Karpas-422 (cell line): ENCODE measurements around the gene ZNF557. TPM values are rescaled to one million over a fixed set of nuclear protein-coding genes. Genes with fewer than 3 reads are reported as not detected.

ENCODE experiments used
- DNase-seq: peaks from one replicate; pipeline ENCODE4 v3.0.0-alpha.2; 2015
- H2AFZ ChIP-seq: fragments of 200-600 bp; sonication (generic); 2 replicates; pipeline ENCODE4 v1.6.1; 2014; ENCODE audit warnings: antibody characterized with exemption, low read length, mixed read lengths
- H3K27ac ChIP-seq: fragments of 200-600 bp; sonication (generic); 2 replicates; pipeline ENCODE4 v1.5.1; 2014; ENCODE audit warnings: mild to moderate bottlenecking, low read length, moderate library complexity
- H3K27me3 ChIP-seq: fragments of 200-600 bp; sonication (generic); 2 replicates; pipeline ENCODE4 v1.6.1; 2014; ENCODE audit warnings: low read length, mixed read lengths
- H3K36me3 ChIP-seq: fragments of 200-600 bp; sonication (generic); 2 replicates; pipeline ENCODE4 v1.6.1; 2014; ENCODE audit warnings: low read length, mixed read lengths; ENCODE audit not compliant: insufficient read depth
- H3K4me1 ChIP-seq: fragments of 200-600 bp; sonication (generic); 2 replicates; pipeline ENCODE4 v1.6.1; 2014; ENCODE audit warnings: mild to moderate bottlenecking, low read length, mixed read lengths
- H3K4me2 ChIP-seq: fragments of 200-600 bp; sonication (generic); 2 replicates; pipeline ENCODE4 v1.6.1; 2014; ENCODE audit warnings: low read length, low read depth, mild to moderate bottlenecking; ENCODE audit not compliant: poor library complexity, severe bottlenecking
- H3K4me3 ChIP-seq: fragments of 200-600 bp; sonication (generic); 2 replicates; pipeline ENCODE4 v1.5.1; 2014; ENCODE audit warnings: mild to moderate bottlenecking, antibody characterized with exemption, low read length, mixed read lengths
- H3K79me2 ChIP-seq: fragments of 200-600 bp; sonication (generic); 2 replicates; pipeline ENCODE4 v1.6.1; 2014; ENCODE audit warnings: mild to moderate bottlenecking, low read length, mixed read lengths
- H3K9ac ChIP-seq: fragments of 200-600 bp; sonication (generic); 2 replicates; pipeline ENCODE4 v1.6.0; 2014; ENCODE audit warnings: low read length
- H3K9me2 ChIP-seq: fragments of 200-600 bp; sonication (generic), shearing (Covaris generic); replicated peaks from 2 replicates; pipeline ENCODE4 v1.6.0; 2014; ENCODE audit warnings: mild to moderate bottlenecking, low read length, moderate library complexity; ENCODE audit not compliant: insufficient read depth
- H3K9me3 ChIP-seq: fragments of 300-700, 200-600 bp; sonication (generic); 2 replicates; pipeline ENCODE4 v1.6.1; 2014; ENCODE audit warnings: low read length, mixed read lengths
- H4K20me1 ChIP-seq: fragments of 200-600 bp; sonication (generic); 2 replicates; pipeline ENCODE4 v1.6.1; 2014; ENCODE audit warnings: mild to moderate bottlenecking, antibody characterized with exemption, low read length, low read depth; ENCODE audit not compliant: insufficient read depth
- total RNA-seq: library from RNA; depleted of rRNA; stranded (reverse); fragments of >200 nt; shearing (Covaris generic); gene quantifications from 2 replicates; pipeline ENCODE4 v1.2.3, GENCODE V29; 2014; ENCODE audit warnings: low replicate concordance

Gene ZNF557
- total RNA-seq, 1 experiment from 2014 or later, result 14.4 TPM

DNA sequence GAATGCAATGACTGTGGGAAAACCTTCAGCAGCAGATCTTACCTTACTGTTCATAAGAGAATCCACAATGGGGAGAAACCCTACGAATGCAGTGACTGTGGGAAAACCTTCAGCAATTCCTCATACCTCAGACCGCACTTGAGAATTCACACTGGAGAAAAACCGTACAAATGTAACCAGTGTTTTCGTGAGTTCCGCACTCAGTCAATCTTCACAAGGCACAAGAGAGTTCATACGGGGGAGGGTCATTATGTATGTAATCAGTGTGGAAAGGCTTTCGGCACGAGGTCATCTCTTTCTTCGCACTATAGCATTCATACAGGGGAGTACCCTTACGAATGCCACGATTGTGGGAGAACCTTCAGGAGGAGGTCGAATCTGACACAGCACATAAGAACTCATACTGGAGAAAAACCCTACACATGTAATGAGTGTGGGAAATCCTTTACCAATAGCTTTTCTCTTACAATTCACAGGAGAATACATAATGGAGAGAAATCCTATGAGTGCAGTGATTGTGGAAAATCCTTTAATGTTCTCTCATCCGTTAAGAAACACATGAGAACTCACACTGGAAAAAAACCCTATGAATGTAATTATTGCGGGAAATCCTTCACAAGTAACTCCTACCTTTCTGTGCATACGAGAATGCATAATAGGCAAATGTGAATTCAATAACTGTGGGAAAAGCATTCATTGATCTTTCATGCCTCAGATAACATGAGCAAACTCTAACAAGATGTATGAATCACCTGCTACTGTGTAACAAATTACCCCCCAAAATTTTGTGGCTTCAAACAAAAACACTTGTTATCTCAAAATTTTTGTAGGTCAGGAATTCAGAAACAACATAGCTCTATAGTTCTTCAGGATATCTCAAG lies 13.8 kb downstream of the ZNF557 start:
- Histone ChIP-seq H3K27me3 (no peaks in the 10 kb centered on the region), H3K4me1 (no peaks in the 10 kb centered on the region), H3K9ac (no peak overlapping the region), H2AFZ (no peak overlapping the region), H3K4me2 (no peak overlapping the region), H3K79me2 (no peaks in the 10 kb centered on the region), H3K9me3 (peaks cover 56% of the 10 kb centered on the region), H3K9me2 (no peaks in the 10 kb centered on the region), H3K36me3 (peaks cover 64% of the 10 kb centered on the region), H3K4me3 (peak overlapping the region; percentile 6; the same call in 1 of the 2 replicates), H3K27ac (no peak overlapping the region), H4K20me1 (no peaks in the 10 kb centered on the region)
- peak; percentile 63 for DNase-seq

- no peaks in the 10 kb centered on the region for H3K79me2 ChIP-seq
- H3K4me2 ChIP-seq, result no peak overlapping the region
- H3K9me2 ChIP-seq, result no peaks in the 10 kb centered on the region
- no peak overlapping the region for H3K27ac ChIP-seq
- H3K9me3 ChIP-seq, result peaks cover 17% of the 10 kb centered on the region
- DNase-seq, result no peak
- no peaks in the 10 kb centered on the region for H3K4me1 ChIP-seq
- H3K9ac ChIP-seq, result no peak overlapping the region
- H3K27me3 ChIP-seq, result no peaks in the 10 kb centered on the region
- no peak overlapping the region for H2AFZ ChIP-seq
- peaks cover 9% of the 10 kb centered on the region for H3K36me3 ChIP-seq
- H3K4me3 ChIP-seq, result no peak overlapping the region
- no peaks in the 10 kb centered on the region for H4K20me1 ChIP-seq
These were observed 19.5 kb downstream of the ZNF557 start for GRCh38 chr19:7088999-7089398.

DNA sequence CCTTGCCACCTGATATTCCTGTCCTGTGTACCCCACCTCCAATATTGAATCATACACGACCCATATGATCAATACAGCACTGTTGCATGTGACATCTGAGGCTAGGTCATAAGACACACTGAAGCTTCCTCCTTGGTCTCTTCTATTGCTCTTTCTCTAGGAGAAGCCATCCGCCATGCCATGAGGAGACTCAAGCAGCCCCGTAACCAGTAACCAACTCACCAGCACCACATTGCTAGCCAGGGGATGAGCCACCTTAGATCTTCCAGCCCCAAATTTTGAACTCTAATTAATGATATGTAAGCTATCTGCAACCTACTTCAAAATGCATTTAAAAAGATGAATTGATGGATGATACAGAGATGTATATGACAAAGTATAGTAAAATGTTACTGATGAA lies 28.6 kb downstream of the ZNF557 start:
- no peaks in the 10 kb centered on the region for H3K79me2 ChIP-seq
- H3K4me3 ChIP-seq, result peak overlapping the region; percentile 70
- H3K36me3 ChIP-seq, result no peaks in the 10 kb centered on the region
- no peak overlapping the region for H3K27ac ChIP-seq
- peak overlapping the region; percentile 89; the same call in 1 of the 2 replicates for H2AFZ ChIP-seq
- H3K9ac ChIP-seq, result peak overlapping the region; percentile 82
- peaks cover 16% of the 10 kb centered on the region for H3K4me1 ChIP-seq
- peak overlapping the region; percentile 83 for H3K4me2 ChIP-seq
- H3K9me3 ChIP-seq, result peaks cover 6% of the 10 kb centered on the region; the same call in 1 of the 2 replicates
- no peak for DNase-seq
- no peaks in the 10 kb centered on the region for H4K20me1 ChIP-seq
- no peaks in the 10 kb centered on the region for H3K9me2 ChIP-seq
- H3K27me3 ChIP-seq, result no peaks in the 10 kb centered on the region

DNA sequence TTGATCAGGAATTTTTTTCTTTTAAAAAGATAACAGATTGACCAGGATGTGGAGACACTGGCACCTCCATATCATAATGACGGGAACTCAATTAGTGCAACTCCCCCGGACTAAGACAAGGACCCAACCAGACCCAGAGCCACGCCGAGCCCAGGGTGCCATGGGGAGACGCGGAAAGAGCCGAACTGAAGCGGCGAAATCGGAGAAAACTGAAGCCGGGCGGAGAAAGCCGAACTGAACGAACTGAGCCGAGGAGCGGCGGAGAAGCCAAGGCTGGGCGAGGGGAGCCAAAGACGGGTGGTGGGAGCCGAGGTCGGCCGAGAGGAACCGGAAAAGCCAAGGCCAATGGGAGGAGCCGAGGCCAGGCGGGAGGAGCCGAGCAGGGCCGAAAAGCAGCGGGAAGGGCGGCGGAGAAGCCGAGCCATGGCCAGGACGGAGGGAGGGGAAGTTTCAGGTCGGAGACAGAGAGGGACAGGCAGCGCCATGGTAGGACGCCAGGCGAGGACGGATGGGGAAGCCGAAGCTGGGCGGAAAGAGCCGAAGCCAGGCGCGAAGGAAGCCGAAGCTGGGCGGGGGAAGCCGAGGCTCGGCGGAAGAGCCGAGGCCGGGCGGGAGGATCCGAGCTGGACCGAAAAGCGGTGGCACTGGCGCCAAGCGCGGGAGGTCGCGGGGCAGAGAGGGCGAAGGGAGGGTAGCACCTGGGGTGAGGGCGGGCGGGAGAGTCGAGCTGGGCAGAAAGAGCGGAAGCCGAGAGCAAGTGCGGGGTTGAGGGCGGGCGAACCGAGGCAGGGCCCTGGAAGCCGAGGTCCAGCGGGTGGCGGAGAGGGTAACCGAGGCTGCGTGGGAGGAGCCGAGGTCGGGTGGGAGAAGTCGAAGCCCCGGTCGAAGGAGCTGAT lies 29.4 kb downstream of the ZNF557 start:
- Histone ChIP-seq H3K4me1 (peaks cover 16% of the 10 kb centered on the region), H3K4me2 (peak overlapping the region; percentile 83)

DNA sequence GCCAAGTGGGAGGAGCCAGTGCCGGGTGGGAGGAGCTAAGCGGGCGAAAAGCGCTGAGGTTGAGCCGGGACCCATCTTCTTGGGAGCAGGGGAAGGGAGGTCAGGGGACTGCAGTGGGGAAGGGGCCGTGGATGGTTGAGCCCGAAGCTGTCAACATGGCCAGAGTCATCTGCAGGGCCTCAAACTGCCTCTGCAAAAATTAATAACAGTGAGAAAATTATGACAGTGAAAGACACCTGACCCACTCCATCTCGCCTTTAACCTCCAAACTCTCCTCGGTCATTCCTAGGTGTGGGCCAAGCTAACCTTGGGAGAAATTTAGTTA lies 30.1 kb downstream of the ZNF557 start:
- H3K4me2 ChIP-seq, result peak overlapping the region; percentile 83
- no peaks in the 10 kb centered on the region for H3K79me2 ChIP-seq
- no peak overlapping the region for H3K27ac ChIP-seq
- H3K36me3 ChIP-seq, result no peaks in the 10 kb centered on the region
- peak overlapping the region; percentile 71; the same call in 1 of the 2 replicates for H2AFZ ChIP-seq
- peak overlapping the region; percentile 70 for H3K4me3 ChIP-seq
- peak overlapping the region; percentile 82 for H3K9ac ChIP-seq
- no peak for DNase-seq
- no peaks in the 10 kb centered on the region for H3K27me3 ChIP-seq
- peaks cover 16% of the 10 kb centered on the region for H3K4me1 ChIP-seq
- H3K9me3 ChIP-seq, result peaks cover 6% of the 10 kb centered on the region; the same call in 1 of the 2 replicates
- H4K20me1 ChIP-seq, result no peaks in the 10 kb centered on the region
- H3K9me2 ChIP-seq, result no peaks in the 10 kb centered on the region

More for the DNA sequence above, 29.4 kb downstream of the ZNF557 start:
- peak; percentile 95 for DNase-seq
- Histone ChIP-seq H3K27ac (peak overlapping the region; percentile 34; the same call in 1 of the 2 replicates), H3K9ac (peak overlapping the region; percentile 82), H3K79me2 (no peaks in the 10 kb centered on the region), H2AFZ (peak overlapping the region; percentile 89), H3K9me3 (peaks cover 6% of the 10 kb centered on the region; the same call in 1 of the 2 replicates), H3K9me2 (no peaks in the 10 kb centered on the region), H3K4me3 (peak overlapping the region; percentile 70), H3K27me3 (no peaks in the 10 kb centered on the region), H4K20me1 (no peaks in the 10 kb centered on the region), H3K36me3 (no peaks in the 10 kb centered on the region)

GRCh38 chr19:7101498-7102253 lies 32.2 kb downstream of the ZNF557 start:
- H3K9me2 ChIP-seq, result no peaks in the 10 kb centered on the region

GRCh38 chr19:7104747-7105447 lies 35.4 kb downstream of the ZNF557 start:
- H3K27ac ChIP-seq, result no peak overlapping the region
- 0 out of 2 replicates have a peak, but pooled peaks cover 2% of the 10 kb centered on the region for H3K27me3 ChIP-seq
- H3K4me2 ChIP-seq, result no peak overlapping the region
- no peaks in the 10 kb centered on the region for H3K36me3 ChIP-seq
- no peaks in the 10 kb centered on the region for H4K20me1 ChIP-seq
- H2AFZ ChIP-seq, result no peak overlapping the region
- no peak overlapping the region for H3K9ac ChIP-seq
- H3K9me3 ChIP-seq, result no peaks in the 10 kb centered on the region
- peaks cover under 1% of the 10 kb centered on the region for H3K4me1 ChIP-seq
- H3K79me2 ChIP-seq, result no peaks in the 10 kb centered on the region
- H3K4me3 ChIP-seq, result no peak overlapping the region
- no peak for DNase-seq
- no peaks in the 10 kb centered on the region for H3K9me2 ChIP-seq

More at GRCh38 chr19:7101498-7102253, 32.2 kb downstream of the ZNF557 start:
- Histone ChIP-seq H3K4me1 (peaks cover 16% of the 10 kb centered on the region), H2AFZ (no peak overlapping the region), H3K27ac (no peak overlapping the region), H3K79me2 (no peaks in the 10 kb centered on the region), H3K4me3 (no peak overlapping the region), H3K36me3 (no peaks in the 10 kb centered on the region), H3K4me2 (no peak overlapping the region), H3K9ac (no peak overlapping the region), H3K9me3 (no peaks in the 10 kb centered on the region; the same call in 1 of the 2 replicates), H3K27me3 (0 out of 2 replicates have a peak, but pooled peaks cover 2% of the 10 kb centered on the region), H4K20me1 (no peaks in the 10 kb centered on the region)
- no peak for DNase-seq
